Measurements from ENCODE around the gene INTS11. TPM values are rescaled to one million over a fixed set of nuclear protein-coding genes. Genes with fewer than 3 reads are reported as not detected.
A peak's percentile ranks its signal among the peaks of the same experiment; 100 is the strongest.

Gene INTS11
- total and polyA plus RNA-seq, 2 of the 13 experiments (the other 11 are each of a cell fraction or from before 2014, with no cell fraction given): 52.8 to 94.8 TPM

DNA sequence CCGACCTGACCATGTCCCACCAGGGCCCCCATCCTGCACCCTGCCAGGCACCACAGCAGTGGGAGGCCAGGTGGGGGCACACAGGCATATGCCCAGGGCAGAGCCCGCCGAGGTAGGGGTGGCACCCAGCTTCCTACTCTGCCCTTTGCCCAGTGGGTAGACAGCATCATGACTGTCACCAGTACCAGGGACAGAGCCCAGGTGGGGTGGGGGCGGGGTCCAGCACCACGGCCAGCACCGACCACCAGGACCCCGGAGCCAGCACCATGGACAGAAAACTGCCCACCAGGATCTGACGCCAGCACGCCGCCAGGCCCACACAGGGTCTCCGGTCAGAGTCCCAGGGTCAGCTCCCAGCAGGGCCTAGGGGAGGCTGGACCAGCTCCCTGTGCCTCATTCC, 10.4 kb upstream of the INTS11 start (continued):
- TF ChIP-seq GLI4 (CRISPR knock-in tag; IDR thresholded peaks at IDR 0.05; ENCODE audit: borderline replicate concordance) (no peak), HOXA5 (CRISPR knock-in tag; IDR thresholded peaks at IDR 0.05) (no peak), PPARG (CRISPR knock-in tag; conservative IDR thresholded peaks at IDR 0.05) (no peak), FOXO1 (CRISPR knock-in tag; IDR thresholded peaks at IDR 0.05) (peak; percentile 57; the same call in 1 of the 2 replicates), ZNF552 (CRISPR knock-in tag; IDR thresholded peaks at IDR 0.05; ENCODE audit: borderline replicate concordance) (no peak), ZNF12 (CRISPR knock-in tag; IDR thresholded peaks at IDR 0.05) (0 out of 2 replicates have a peak, but pooled peaks have one; percentile 56), NFYB (CRISPR knock-in tag; IDR thresholded peaks at IDR 0.05) (no peak), LCORL (IDR thresholded peaks at IDR 0.05) (no peak), LCORL (CRISPR knock-in tag; IDR thresholded peaks at IDR 0.05) (no peak), KDM5B (CRISPR knock-in tag; IDR thresholded peaks at IDR 0.05; ENCODE audit: borderline replicate concordance) (peak; percentile 82; the same call in 1 of the 2 replicates), DR1 (CRISPR knock-in tag; IDR thresholded peaks at IDR 0.05) (peak; percentile 44; the same call in 1 of the 2 replicates), MAFF (IDR thresholded peaks at IDR 0.05; ENCODE audit: low read depth, low read length) (no peak), ZFX (CRISPR knock-in tag; IDR thresholded peaks at IDR 0.05; ENCODE audit: low read depth) (no peak), NR2F6 (IDR thresholded peaks at IDR 0.05) (no peak), NR2F6 (CRISPR knock-in tag; IDR thresholded peaks at IDR 0.05) (no peak), TSC22D2 (CRISPR knock-in tag; IDR thresholded peaks at IDR 0.05; ENCODE audit: borderline replicate concordance) (peak; percentile 88; the same call in 1 of the 2 replicates), BRD4 (CRISPR knock-in tag; IDR thresholded peaks at IDR 0.05) (no peak), ZNF569 (CRISPR knock-in tag; IDR thresholded peaks at IDR 0.05; ENCODE audit: borderline replicate concordance) (no peak), MYNN (CRISPR knock-in tag; IDR thresholded peaks at IDR 0.05; ENCODE audit: low read depth) (no peak)
- TF ChIP-seq, protein P1, sequence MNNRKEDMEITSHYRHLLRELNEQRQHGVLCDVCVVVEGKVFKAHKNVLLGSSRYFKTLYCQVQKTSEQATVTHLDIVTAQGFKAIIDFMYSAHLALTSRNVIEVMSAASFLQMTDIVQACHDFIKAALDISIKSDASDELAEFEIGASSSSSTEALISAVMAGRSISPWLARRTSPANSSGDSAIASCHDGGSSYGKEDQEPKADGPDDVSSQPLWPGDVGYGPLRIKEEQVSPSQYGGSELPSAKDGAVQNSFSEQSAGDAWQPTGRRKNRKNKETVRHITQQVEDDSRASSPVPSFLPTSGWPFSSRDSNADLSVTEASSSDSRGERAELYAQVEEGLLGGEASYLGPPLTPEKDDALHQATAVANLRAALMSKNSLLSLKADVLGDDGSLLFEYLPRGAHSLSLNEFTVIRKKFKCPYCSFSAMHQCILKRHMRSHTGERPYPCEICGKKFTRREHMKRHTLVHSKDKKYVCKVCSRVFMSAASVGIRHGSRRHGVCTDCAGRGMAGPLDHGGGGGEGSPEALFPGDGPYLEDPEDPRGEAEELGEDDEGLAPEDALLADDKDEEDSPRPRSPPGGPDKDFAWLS (CRISPR knock-in tag; IDR thresholded peaks at IDR 0.05; ENCODE audit: borderline replicate concordance): no peak
- TF ChIP-seq, protein P2, sequence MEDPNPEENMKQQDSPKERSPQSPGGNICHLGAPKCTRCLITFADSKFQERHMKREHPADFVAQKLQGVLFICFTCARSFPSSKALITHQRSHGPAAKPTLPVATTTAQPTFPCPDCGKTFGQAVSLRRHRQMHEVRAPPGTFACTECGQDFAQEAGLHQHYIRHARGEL (CRISPR knock-in tag; IDR thresholded peaks at IDR 0.05): no peak
- TF ChIP-seq, protein P3, sequence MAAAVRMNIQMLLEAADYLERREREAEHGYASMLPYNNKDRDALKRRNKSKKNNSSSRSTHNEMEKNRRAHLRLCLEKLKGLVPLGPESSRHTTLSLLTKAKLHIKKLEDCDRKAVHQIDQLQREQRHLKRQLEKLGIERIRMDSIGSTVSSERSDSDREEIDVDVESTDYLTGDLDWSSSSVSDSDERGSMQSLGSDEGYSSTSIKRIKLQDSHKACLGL (CRISPR knock-in tag; IDR thresholded peaks at IDR 0.05): peak; percentile 87
- TF ChIP-seq, protein P4, sequence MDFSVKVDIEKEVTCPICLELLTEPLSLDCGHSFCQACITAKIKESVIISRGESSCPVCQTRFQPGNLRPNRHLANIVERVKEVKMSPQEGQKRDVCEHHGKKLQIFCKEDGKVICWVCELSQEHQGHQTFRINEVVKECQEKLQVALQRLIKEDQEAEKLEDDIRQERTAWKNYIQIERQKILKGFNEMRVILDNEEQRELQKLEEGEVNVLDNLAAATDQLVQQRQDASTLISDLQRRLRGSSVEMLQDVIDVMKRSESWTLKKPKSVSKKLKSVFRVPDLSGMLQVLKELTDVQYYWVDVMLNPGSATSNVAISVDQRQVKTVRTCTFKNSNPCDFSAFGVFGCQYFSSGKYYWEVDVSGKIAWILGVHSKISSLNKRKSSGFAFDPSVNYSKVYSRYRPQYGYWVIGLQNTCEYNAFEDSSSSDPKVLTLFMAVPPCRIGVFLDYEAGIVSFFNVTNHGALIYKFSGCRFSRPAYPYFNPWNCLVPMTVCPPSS (IDR thresholded peaks at IDR 0.05): no peak
- TF ChIP-seq, protein P5, sequence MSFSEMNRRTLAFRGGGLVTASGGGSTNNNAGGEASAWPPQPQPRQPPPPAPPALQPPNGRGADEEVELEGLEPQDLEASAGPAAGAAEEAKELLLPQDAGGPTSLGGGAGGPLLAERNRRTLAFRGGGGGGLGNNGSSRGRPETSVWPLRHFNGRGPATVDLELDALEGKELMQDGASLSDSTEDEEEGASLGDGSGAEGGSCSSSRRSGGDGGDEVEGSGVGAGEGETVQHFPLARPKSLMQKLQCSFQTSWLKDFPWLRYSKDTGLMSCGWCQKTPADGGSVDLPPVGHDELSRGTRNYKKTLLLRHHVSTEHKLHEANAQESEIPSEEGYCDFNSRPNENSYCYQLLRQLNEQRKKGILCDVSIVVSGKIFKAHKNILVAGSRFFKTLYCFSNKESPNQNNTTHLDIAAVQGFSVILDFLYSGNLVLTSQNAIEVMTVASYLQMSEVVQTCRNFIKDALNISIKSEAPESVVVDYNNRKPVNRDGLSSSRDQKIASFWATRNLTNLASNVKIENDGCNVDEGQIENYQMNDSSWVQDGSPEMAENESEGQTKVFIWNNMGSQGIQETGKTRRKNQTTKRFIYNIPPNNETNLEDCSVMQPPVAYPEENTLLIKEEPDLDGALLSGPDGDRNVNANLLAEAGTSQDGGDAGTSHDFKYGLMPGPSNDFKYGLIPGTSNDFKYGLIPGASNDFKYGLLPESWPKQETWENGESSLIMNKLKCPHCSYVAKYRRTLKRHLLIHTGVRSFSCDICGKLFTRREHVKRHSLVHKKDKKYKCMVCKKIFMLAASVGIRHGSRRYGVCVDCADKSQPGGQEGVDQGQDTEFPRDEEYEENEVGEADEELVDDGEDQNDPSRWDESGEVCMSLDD (CRISPR knock-in tag; IDR thresholded peaks at IDR 0.05; ENCODE audit: borderline replicate concordance): no peak
- TF ChIP-seq, protein P6, sequence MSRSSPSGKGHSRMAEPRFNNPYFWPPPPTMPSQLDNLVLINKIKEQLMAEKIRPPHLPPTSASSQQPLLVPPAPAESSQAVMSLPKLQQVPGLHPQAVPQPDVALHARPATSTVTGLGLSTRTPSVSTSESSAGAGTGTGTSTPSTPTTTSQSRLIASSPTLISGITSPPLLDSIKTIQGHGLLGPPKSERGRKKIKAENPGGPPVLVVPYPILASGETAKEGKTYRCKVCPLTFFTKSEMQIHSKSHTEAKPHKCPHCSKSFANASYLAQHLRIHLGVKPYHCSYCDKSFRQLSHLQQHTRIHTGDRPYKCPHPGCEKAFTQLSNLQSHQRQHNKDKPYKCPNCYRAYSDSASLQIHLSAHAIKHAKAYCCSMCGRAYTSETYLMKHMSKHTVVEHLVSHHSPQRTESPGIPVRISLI (CRISPR knock-in tag; IDR thresholded peaks at IDR 0.05; ENCODE audit: borderline replicate concordance): no peak
